ENCODE data around the gene FYN. TPM values are rescaled to one million over a fixed set of nuclear protein-coding genes. Genes with fewer than 3 reads are reported as not detected.

FYN gene
- total and polyA plus RNA-seq, 9 of the 15 experiments (the other 6 are each of a cell fraction or from before 2014, with no cell fraction given), result 2.9 to 22.1 (median 11.4) TPM

DNA sequence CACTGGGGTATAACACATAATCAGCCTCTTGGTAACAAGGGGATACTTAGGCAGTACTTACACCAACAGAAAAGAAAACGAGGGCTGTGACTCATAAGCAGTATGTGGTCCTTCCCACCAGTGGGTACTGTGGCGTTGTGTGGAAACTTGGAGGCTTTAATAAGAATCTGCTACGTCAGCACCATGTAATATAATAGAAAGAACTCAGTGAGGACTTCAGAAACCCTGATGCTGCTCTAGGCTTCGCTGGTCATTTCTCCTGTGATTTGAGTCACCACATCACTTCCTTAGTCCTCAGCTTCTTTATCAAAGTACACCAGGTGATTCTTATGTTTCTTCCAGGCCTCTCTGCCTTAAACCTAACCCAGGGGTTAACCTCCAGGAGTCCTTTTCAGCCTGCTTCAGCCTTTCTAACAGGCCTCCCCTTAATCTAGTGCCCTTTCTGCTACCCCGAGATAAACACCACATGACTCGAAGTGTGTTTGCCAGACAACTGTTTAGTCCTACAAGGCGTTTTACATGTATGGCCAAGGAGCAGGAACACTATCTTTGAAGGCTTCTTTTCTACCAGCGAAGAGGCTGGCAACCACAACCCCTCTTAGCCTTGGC is 68.5 kb downstream of the FYN start (continued):
- TF ChIP-seq ZMIZ1 (IDR thresholded peaks at IDR 0.05; ENCODE audit: low read depth in 2 of 2, low read length in 2 of 2) (peak in 1 of 2 experiments; percentile 68; a peak in 1 of 4 replicates), DPF2 (IDR thresholded peaks at IDR 0.05) (peak; percentile 88)

- Histone ChIP-seq H3K4me3 (no peak overlapping the region), H3K79me2 (ENCODE audit: control insufficient read depth, insufficient read depth, low read length) (no peaks in the 10 kb centered on the region), H3K9me3 (replicated peaks; ENCODE audit: control insufficient read depth, insufficient read depth, low read depth, low read length) (no peaks in the 10 kb centered on the region), H3K36me3 (ENCODE audit: control insufficient read depth, insufficient read depth, low read length) (no peaks in the 10 kb centered on the region), H3K9me1 (ENCODE audit: control insufficient read depth, insufficient read depth, low read length) (no peaks in the 10 kb centered on the region), H4K20me1 (replicated peaks; ENCODE audit: control insufficient read depth, insufficient read depth, low read length) (no peaks in the 10 kb centered on the region), H3K27ac (ENCODE audit: extremely low read depth, low read depth, low read length) (no peak overlapping the region), H3K27me3 (ENCODE audit: control insufficient read depth in 2 of 2, insufficient read depth in 2 of 2, low read length in 2 of 2) (no peaks in the 10 kb centered on the region; a peak in 2 of 5 replicates), H3K4me1 (replicated peaks in 1 of 2; ENCODE audit: control insufficient read depth in 2 of 2, insufficient read depth in 2 of 2, low read length in 2 of 2) (peaks cover 0 to 26% of the 10 kb centered on the region in 2 experiments; a peak in 3 of 5 replicates), H3K4me2 (ENCODE audit: insufficient read depth, low read length) (no peak overlapping the region), H3K9ac (ENCODE audit: insufficient read depth in 1 of 2, low read depth in 2 of 2, low read length in 2 of 2) (no peak overlapping the region), H2AFZ (ENCODE audit: low read depth, low read length) (no peak overlapping the region)
- BruUV-seq (replicated peaks), result no TSS peak
- POLR2A ChIA-PET, result interaction anchor here (0.6 to 1.6 kb wide), 2 partner anchors 10 kb away, joined by 3 to 6 read pairs; no protein-coding TSS in a partner anchor
- TF ChIP-seq ZNF79 (CRISPR knock-in tag; IDR thresholded peaks at IDR 0.05; ENCODE audit: low read depth) (no peak), ZNF583 (CRISPR knock-in tag; IDR thresholded peaks at IDR 0.05) (peak; percentile 17; the same call in 1 of the 2 replicates), NR2C1 (IDR thresholded peaks at IDR 0.05) (no peak), NR2C1 (tag; IDR thresholded peaks at IDR 0.05) (0 out of 2 replicates have a peak, but pooled peaks have one; percentile 23), MEF2D (tag; conservative IDR thresholded peaks at IDR 0.05; ENCODE audit: low read depth) (0 out of 2 replicates have a peak, but pooled peaks have one; percentile 44), PTRF (tag; IDR thresholded peaks at IDR 0.05) (peak; percentile 72; the same call in 1 of the 2 replicates), MXI1 (IDR thresholded peaks at IDR 0.05; ENCODE audit: low read depth, low read length) (no peak), ZBTB7A (IDR thresholded peaks at IDR 0.05; ENCODE audit: borderline replicate concordance, control insufficient read depth, low read depth, low read length) (no peak), NR4A1 (CRISPR knock-in tag; IDR thresholded peaks at IDR 0.05) (no peak), NR4A1 (tag; IDR thresholded peaks at IDR 0.05) (peak; percentile 34; the same call in 1 of the 2 replicates)
- TF ChIP-seq, protein P1, sequence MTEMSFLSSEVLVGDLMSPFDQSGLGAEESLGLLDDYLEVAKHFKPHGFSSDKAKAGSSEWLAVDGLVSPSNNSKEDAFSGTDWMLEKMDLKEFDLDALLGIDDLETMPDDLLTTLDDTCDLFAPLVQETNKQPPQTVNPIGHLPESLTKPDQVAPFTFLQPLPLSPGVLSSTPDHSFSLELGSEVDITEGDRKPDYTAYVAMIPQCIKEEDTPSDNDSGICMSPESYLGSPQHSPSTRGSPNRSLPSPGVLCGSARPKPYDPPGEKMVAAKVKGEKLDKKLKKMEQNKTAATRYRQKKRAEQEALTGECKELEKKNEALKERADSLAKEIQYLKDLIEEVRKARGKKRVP (CRISPR knock-in tag; IDR thresholded peaks at IDR 0.05), result 0 out of 2 replicates have a peak, but pooled peaks have one; percentile 40
- CTCF ChIA-PET (ENCODE audit: low intra/inter-chr PET ratio), result no interaction called here
- FAIRE-seq, result no peak
- ATAC-seq, result no peak
- intact Hi-C loops (cut with micrococcal nuclease), result loop anchor here (5.0 kb wide), 2 partner anchors 68 to 193 kb away; partner anchors contain the start of gene FYN
- no peak for DNase-seq (ENCODE audit: extremely low read depth in 1 of 4, low spot score in 3 of 4)
- in situ Hi-C loops (cut with MboI), result no loop called here
- 53% methylated on average over 5 of the region's 5 CpGs for WGBS (ENCODE audit: insufficient coverage, low coverage, missing lambda C conversion rate)
Observed at GRCh38 chr6:111803804-111804203, 69.4 kb downstream of the FYN start.

Data from K562 (cell line).